Right lobe of liver (tissue), 4 donors: ENCODE data around the gene SMPD3.

ENCODE experiments used
- CTCF ChIP-seq, 4 donors: fragments of 200-600 bp in 3 of 4; fragments of 450-650 bp in 1 of 4; IDR thresholded peaks; one replicate each; pipeline versions ENCODE4 v1.5.1 to v1.8.0; 2016 to 2022; ENCODE audit warnings: antibody characterized with exemption in 4 of 4, mild to moderate bottlenecking in 2 of 4
- POLR2A ChIP-seq: fragments of 450-650 bp; IDR thresholded peaks from one replicate; pipeline ENCODE4 v1.6.1; 2017; ENCODE audit warnings: antibody characterized with exemption, mild to moderate bottlenecking
- donor health status: DM: no; HTN: no; CAD: no.
- donor health status: DM: no; HTN: no; CAD: no.
- donor health status: DM: no; HTN: yes; CAD: no.

- TF ChIP-seq CTCF (IDR thresholded peaks at IDR 0.05) (no peak), POLR2A (no peak)
These were observed 89.4 kb downstream of the SMPD3 start for GRCh38 chr16:68358951-68359350.
